ENCODE data around the gene WDR64.
"Not testable (repeated sequence)": the region's sequence is repeated elsewhere in the genome, so short reads cannot be mapped to it uniquely, and the experiment has no call there.

WDR64 gene

DNA sequence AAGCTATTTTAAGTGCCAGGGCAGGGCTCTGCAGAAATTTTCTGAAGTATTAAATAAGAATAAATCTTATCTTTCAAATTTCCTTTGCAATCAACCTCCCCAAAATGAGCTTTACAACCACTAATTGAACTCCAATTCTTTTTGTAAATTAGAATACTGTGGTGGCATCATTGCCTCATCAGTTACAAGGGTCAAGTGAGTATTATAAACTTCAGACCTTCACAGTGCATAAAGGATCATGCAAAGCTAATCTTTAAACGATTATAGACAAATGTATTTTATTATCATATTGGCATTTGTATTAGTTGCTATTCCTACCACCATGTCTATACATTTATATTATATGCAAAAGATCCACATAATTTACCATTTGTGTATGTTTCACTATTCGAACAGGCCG, 19.1 kb upstream of the WDR64 start:
- no peak for DNase-seq

DNA sequence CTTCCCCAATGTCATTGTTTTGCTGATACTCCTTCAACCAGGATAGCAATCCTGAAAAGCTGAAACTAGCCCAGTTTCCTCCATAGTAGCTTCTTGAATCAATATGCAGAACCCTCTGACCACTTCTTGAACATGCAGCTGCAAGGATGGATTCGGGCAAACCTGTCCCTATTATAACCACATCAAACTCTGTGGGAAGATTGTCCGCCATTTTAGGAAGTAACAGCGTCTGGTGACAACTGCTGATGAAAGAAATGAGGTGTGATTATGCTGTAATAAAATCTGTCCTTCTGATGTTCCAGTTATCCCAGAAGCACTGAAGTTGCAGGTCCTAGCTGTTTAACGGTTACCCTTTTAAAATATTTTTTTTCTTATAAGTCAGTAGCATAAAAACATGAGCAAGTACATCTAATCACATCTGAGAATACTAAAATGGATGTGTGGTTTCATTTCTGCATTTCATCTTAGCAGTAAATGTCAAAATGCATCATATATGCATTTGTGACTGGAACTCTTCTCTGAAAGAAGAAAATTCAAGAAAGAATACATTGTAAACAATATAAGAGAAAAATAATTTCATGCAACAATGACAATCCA, 16.4 kb upstream of the WDR64 start:
- DNase-seq = no peak

DNA sequence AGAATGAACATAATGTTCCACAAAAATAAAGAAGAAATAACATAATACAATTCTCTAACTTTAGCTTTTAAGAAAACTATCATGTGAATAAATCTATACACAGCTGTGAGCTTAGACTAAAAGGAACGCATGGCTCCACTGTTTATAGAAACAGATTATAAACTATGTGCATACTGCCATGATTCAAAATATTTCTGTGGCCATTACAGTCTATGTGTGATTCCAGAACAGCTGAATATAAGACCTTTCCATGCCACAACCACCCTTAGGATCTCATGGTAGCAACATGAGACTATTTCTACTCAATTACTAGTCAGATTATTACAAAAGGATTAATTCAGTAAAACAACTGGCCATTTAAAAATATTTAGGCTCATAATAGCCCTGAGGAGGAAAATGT, 15.8 kb upstream of the WDR64 start:
- DNase-seq = no peak

DNA sequence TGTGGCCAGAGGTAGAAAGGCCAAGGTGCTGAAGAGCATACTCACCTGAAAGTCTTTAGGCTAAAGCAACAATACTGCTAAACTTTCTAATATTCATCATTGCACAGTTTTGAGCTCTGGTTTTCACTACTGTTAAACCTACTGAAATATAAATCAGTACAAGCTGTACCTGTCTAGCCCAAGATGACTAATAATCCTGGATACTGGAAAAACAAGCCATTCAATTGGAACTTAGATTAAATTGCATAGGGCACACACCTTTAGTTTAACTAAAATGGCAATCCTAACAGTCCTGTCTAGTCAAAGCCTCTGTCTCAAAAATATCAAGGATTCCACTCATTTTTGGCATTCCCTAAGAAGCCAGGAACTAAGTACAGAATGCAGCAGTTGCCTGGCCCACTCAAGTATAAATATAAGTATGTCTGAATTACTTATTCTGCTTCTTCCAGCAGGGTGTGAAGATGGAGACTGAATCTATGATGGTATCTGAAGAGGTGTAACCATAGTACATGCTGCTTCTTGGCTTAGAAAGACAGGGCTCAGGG, 15.0 kb upstream of the WDR64 start:
- no peak for DNase-seq

DNA sequence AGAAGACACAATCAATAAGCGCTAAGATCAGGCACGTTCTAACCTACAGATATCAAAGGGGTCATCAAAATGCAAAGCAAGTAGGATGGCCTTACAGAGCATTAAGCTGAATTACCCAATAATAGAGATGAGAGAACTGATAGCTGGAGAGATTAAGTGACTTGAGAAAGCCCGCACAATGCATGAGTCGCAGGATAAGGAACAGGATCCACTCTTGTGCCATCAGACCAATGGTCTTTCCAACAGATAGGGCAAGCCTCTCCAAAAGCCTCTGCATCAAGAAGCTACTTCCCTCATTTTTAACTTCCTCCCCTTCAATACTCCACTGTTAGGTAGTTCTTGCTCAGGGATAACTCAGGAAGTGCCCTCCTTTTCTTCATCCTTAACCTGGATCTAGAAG, 14.5 kb upstream of the WDR64 start:
- no peak for DNase-seq

DNA sequence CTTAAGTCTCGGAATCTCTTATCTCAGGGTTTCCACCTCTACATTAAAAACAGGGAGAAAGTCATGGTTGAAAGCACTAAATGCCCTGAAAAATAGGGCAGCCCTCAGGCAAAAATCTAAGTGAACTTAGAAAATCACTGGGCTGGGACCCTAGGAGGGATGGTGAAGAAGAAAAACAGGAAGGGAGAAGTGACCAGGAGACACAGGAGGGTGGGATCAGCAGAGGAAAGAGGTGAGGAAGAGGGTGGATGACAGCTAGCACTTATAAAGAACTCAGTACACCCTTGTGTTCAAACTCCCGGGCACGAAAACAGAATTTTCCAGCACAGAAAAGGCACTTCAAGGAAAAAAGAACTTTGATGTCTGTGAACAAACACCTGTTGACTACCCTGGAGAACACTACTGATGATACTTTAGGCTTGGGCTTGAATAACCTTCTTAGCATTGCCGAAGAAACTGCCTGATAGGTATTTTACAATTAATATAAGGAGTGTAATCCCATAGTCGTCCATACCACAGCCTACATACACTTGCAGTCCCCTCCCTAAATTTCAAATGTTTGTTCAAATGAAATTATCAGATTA, 13.9 kb upstream of the WDR64 start:
- DNase-seq = no peak

DNA sequence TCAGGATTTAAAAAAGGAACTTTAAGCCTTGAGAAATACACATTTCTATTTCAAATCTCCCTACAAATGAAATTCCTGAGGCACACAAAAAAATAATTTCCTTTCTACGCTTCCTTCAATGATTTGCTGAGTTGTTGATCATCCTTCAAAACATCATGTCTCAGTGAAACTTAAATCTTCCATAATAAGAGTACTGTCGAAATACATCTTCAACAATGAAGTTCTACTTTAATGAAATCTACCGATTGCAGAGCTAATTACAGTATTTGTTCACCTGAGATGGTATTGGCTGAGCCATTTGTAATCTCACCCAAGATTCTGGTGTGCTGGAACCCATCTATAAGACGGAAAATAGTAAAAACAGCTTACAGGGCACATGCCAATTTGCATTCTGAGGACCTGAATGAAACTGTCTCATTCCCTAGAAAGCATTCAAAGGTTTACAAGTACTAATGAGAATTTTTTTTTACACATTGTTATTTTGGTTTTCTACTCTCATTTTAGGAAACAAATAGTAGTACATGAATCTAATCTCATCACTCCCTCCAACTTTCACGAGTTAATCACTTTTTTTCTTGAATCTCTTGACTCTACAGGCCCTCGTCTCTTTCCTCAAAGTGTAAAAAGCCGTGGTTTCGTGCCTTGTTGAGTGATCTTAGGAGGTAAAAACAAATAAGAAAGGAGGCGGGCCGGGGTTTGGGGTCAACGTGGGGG, 13.0 kb upstream of the WDR64 start:
- DNase-seq = no peak

DNA sequence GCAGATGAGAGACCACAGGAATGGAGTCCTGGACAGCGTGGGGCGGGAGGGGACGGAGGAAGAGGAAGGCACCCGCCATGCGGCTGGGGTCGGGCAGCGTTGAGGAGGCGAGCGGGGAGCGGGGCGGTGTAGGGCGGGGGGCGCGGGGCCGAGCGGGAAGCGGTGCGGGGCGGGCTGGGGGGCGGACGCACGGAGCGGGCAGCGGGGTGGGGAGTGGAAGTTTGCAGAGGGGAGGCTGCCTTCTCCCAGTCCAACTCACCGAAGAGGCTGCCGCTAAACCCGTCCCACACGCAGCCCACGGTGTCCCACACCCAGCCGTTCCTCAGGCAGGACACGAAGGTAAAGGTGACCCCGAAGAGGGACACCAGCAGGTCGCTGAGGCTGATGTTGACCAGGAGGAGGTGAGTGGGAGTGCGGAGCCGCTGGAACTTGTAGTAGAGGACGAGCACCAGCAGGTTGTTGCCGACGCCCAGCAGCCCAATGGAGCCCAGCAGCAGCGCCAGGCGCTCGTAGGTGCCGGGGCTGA, 12.4 kb upstream of the WDR64 start:
- no peak for DNase-seq

DNA sequence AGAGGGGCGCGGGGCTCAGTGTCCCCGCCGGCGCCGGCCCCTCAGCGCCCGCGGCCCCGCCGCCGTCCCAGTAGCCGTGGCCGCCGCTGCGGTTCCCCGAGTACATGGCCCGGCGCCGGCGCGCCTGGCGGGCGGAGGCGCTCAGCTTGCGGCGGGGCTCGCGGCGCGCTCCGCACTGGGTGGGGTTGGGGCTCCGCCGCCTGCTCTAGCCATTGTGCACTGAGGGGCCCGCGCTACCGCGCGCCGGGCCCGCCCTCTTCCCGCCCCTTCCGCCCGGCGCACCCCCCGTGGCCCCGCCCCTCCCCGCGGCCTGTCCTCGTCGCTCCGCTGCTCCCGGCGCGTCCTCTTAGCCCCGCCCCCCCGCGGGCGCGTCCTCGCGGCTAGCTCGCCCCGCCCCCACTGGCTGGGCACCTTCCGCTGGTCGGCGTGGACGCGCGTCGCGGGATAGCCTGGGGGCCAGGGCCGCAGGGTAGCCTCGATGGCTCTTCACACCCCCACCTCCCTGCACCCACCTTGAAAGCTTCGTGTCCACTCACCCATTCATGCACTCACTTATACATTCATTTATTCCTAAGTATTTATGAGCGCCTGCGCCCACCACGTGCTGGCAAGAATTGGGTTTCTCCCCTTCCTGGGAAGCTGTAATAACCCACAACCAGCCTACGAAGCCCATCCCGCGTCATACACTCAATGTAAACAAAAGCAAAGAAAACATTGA, 11.8 kb upstream of the WDR64 start, which contains the start of the genes CHML and OPN3:
Gene CHML, minus strand, starts transcription at position 221 of the 718 bp plus-strand sequence. CDS start 4,603 bp downstream, outside the sequence.
Gene OPN3, minus strand, starts transcription at position 221 of the 718 bp plus-strand sequence. Its CDS starts 115 bp downstream, at position 106.
- peak; percentile 86 for DNase-seq

DNA sequence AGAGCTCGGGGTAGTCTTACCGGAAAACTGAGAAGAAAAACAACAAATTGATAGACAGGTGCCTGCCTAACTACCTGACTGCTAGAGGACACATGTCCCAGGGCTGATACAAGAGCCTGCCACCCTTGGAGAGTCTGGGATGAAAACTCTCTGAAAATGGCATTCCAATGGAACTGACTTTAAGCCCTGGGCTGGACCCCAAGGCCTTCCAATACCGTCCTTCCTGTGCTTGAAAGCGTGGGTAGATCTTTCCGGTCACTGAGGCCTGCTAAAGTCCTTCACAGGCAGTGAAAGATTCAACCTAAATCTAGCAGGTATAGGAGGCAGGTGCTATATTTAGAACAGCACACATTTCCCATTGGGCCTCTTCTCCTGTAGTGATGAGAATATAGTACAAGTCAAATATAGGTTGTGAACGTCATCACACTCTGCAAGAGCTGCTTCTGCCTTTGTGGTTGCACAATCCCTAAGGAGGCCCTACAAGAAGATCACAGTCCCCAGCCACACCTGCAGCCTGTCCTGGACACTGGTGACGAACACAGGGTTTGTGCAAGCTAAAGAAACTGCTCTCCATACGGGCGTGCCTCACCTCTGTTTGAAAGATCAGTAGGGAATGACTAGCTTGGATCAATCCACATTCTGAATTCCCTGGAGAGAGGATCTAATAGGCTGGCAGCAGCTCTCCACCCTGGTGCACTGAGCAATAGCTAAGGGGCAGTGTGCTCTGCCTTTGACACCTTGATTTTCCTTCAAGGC, 11.0 kb upstream of the WDR64 start:
- no peak for DNase-seq

DNA sequence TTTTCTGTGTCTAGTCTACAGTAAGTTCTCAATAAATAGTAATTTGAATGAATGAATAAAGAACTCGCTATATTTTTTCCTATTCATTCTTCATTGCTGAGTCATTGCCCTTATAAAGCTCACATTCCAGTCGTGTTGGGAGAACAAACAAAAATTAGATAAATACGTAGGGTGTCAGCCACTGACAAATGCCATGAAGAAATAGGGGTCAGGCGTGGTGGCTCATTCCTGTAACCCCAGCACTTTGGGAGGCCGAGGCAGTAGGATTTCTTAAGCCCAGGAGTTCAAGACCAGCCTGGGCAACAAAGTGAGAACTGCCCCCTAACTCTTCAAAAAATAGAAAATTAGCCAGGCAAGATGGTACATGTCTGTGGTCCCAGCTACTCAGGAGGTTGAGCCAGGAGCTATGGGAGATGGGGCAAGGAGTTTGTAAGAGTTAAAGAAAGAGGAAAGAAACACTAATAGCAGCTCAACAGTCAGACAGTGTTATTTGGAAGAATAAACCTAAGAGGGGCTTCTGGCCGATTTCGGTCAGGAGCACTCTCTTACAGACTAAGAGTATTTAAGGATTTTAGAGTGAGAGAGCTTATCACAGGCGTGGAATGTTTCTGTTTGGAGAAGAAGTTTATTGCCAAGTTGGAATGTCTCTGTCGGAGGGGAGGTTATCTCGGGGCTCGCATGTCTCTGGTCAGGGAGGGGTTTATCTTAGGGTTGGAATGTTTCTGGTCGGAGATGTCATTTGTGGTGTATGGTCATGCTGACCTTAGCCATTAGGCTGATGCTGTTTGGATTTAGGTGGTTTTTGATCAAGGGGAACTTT, 10.1 kb upstream of the WDR64 start:
- DNase-seq = no peak

DNA sequence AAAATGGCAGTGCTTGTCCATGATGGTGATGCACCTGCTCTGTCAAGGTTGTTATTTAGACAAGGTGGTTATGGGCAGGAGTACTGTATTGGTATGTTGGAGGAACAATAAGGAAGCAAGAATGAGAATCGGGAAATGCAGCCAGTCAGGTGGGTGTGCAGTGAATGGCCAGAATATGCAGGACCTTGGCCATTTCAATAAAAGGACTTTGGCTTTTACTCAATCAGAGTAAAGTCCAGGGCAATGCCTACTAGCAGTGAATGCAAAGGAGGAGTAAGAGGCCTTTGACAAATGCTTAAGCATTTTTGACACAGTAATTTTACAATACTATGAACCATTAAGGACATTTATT, 9.5 kb upstream of the WDR64 start:
- no peak for DNase-seq

DNA sequence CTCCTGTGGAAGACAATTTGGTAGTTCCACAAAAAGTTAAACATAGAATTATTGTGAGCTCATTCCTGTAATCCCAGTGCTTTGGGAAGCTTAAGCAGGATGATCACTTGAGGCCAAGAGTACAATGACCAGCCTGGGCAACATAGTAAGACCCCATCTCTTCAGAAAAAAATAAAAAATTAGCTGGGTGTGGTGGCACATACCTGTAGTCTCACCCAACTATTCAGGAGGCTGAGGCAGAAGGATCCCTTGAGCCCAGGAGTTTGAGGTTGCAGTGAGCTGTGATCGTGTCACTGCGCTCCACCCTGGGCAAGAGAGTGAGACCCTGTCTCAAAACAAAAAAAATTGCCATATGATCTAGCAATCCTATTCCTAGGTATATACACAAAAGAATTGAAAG, 7.8 kb upstream of the WDR64 start:
- DNase-seq = no peak

DNA sequence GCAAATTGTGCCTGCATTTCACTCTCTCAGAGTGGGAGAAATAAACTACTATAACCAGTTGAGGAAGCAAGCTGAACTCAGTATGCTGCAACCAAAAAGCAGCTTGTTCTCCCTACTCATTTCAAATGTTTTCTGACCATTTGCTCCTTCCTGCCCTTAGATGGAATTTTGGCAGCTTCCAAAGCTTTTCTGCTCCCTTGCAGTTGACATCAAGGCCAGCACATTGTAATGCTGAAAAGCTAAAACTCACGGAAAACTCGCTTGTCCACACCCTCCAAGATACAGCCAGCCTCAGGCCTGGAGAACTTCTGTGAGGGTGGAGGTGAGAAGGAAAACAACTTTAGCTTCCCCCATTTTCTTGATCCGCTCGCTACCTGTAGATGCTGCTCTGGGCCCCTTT, 6.9 kb upstream of the WDR64 start:
- no peak for DNase-seq

DNA sequence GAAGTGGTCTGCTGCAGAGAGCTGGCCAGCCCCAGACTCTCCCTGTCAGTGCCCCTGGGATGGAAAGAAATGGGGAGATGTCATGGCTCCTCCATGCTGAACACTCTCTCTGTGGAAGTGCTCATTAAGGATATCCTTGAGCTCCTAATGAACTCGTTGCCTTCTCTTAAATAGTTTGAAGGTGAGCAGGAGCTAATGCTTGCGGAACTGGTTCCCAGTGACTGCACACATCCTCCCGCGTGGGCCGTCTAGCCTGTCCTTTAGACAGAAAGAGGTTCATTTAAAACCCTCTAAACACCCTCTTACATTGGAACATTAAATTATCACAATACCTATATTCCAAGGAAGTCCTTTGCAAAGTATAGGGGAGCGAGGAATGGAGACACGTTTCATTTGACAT, 5.9 kb upstream of the WDR64 start:
- DNase-seq = no peak

DNA sequence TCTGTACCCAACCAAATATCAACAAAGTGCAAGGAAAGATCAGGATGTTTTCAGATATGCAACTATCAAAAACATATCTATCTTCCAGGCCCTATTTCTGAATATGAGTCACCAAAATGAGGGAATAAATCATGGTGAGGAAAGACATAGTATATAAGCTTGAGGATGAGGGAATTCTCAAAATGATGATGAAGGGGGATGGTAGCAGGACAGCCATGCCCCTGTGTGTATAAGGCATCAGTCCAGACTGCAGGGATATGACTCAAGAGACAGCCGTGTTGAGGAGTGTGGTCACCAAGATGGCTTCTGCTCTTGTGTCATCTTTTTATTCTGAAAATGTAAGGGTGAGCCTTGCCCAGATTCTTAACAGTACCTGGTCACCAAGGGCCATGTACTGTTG, 4.4 kb upstream of the WDR64 start:
- no peak for DNase-seq

DNA sequence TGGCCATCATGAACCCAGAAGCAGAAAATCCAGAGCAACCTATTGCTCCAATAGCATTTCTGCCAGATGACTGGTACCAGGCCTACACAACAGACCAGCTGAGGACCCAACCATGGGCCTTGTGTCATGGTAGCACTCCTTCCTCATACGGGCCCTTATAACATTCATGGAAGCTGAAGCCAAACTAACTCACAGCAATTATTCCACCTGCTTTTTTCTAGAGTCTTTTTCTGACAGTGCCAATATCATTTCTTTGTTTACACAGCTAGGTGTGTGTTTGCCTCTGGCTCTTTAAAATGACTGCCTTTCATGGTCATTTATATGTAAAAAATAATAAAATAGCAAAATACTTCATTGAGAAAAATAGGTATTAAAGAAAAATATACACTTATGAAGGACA, 3.9 kb upstream of the WDR64 start:
- DNase-seq = no peak

DNA sequence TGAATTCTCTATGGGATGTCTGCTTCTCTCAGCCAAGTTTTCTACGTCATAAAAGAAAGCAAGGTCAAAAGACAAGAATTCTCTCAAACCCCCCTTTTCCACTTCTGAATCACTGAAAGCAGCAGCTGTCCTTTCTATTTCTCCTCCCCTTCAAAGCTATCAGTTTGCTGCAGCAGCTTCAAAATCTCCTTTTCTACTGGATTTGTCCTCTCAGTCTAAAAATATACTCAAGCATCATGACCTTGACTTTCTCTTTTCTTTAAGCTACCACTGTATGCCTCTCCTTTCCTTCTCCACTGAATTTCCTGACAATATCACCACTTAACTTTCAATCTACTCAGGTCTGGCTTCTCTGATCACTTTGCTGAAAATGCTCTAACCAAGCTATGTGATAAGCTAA, 1.9 kb downstream of the WDR64 start:
- no peak for DNase-seq

DNA sequence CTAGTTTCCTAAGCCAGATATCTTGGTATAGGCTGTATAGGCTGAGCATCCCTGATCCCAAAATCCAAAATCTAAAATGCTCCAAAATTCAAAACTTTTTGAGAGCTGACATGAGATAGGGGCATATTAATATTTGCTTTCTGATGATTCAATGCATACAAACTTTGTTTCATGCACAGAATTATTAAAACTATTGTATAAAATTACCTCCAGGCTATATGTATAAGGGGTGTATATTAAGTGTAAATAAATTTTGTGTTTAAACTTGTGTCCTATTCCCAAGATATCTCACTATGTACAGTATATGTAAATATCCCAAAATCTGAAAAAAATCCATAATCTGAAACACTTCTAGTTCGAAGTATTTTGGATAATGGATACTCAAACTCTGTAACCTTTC, 2.6 kb downstream of the WDR64 start:
- DNase-seq = no peak

DNA sequence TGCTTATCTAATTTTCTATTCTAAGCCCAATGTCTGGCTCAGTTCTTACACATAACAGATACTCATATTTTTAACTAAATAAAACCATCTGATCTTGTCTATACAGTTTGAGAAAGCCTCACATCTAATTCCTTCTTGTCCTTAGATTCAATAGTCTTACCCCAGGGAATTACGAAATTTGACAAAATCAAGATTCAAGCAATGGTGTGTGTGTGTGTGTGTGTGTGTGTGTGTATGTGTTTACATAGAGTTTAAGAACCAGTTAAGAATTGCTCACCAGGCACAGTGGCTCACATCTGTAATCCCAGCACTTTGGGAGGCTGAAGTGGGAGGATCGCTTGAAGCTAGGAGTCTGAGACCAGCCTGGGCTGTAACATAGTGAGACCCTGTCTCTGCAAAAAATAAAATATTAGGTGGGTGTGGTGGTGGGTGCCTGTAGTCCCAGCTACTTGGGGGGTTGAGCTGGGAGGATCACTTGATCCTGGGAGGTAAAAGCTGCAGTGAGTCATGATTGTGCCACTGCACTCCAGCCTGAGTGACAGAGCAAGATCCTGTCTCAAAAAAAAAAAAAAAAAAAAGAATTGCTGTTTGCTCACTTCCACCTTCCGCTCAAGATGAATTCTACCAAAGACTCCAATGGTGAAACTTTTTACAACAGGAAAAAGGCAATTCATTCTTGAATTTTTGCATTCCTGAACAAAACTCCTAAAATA, 6.2 kb downstream of the WDR64 start:
- no peak for DNase-seq

DNA sequence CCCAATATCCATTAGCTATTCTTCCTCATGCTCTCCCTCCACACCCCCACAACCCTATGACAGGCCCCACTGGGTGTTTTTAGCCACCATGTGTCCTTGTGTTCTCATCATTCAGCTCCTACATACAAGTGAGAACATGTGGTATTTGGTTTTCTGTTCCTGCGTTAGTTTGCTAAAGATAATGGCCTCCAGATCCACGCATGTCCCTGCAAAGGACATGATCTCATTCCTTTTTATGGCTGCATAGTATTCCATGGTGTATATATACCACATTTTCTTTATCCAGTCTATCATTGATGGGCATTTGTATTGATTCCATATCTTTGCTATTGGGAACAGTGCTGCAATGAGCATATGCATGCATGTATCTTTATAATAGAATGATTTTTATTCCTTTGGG, 6.9 kb downstream of the WDR64 start:
- not testable (repeated sequence) for DNase-seq

All from NCI-H510A (cell line).